ENCODE data around the gene SPRY1.

Gene SPRY1

GRCh38 chr4:123402121-123402465 lies 5.5 kb downstream of the SPRY1 start:
- H3K27me3 ChIP-seq (ENCODE audit: control insufficient read depth, insufficient read depth, low read length), result no peaks in the 10 kb centered on the region
- no peak overlapping the region for H3K9ac ChIP-seq (ENCODE audit: low read length)
- peaks cover 19% of the 10 kb centered on the region for H3K4me1 ChIP-seq (ENCODE audit: control insufficient read depth, low read depth, low read length)
- peaks cover 46% of the 10 kb centered on the region for H3K36me3 ChIP-seq (ENCODE audit: control insufficient read depth, low read depth, low read length)
- no peaks in the 10 kb centered on the region for H3K9me3 ChIP-seq (ENCODE audit: control insufficient read depth, low read depth, low read length)
- no peak overlapping the region for H3K27ac ChIP-seq (ENCODE audit: low read length)
- H3K4me3 ChIP-seq (ENCODE audit: low read length), result no peak overlapping the region

- Histone ChIP-seq H3K9ac (ENCODE audit: low read length) (no peak overlapping the region), H3K4me3 (ENCODE audit: low read length) (peak overlapping the region; percentile 9), H3K36me3 (ENCODE audit: control insufficient read depth, low read depth, low read length) (peaks cover 46% of the 10 kb centered on the region), H3K9me3 (ENCODE audit: control insufficient read depth, low read depth, low read length) (no peaks in the 10 kb centered on the region), H3K27ac (ENCODE audit: low read length) (no peak overlapping the region), H3K27me3 (ENCODE audit: control insufficient read depth, insufficient read depth, low read length) (no peaks in the 10 kb centered on the region), H3K4me1 (ENCODE audit: control insufficient read depth, low read depth, low read length) (peaks cover 19% of the 10 kb centered on the region)
Observed at GRCh38 chr4:123403080-123403604, 6.5 kb downstream of the SPRY1 start.

- Histone ChIP-seq H3K36me3 (ENCODE audit: control insufficient read depth, low read depth, low read length) (peaks cover 46% of the 10 kb centered on the region), H3K4me3 (ENCODE audit: low read length) (no peak overlapping the region), H3K27me3 (ENCODE audit: control insufficient read depth, insufficient read depth, low read length) (no peaks in the 10 kb centered on the region), H3K9me3 (ENCODE audit: control insufficient read depth, low read depth, low read length) (no peaks in the 10 kb centered on the region), H3K9ac (ENCODE audit: low read length) (no peak overlapping the region), H3K27ac (ENCODE audit: low read length) (no peak overlapping the region), H3K4me1 (ENCODE audit: control insufficient read depth, low read depth, low read length) (peaks cover 22% of the 10 kb centered on the region)
Observed at GRCh38 chr4:123404533-123404932, 7.9 kb downstream of the SPRY1 start.

GRCh38 chr4:123405267-123405865 lies 8.8 kb downstream of the SPRY1 start:
- Histone ChIP-seq H3K27ac (ENCODE audit: low read length) (no peak overlapping the region), H3K27me3 (ENCODE audit: control insufficient read depth, insufficient read depth, low read length) (no peaks in the 10 kb centered on the region), H3K9me3 (ENCODE audit: control insufficient read depth, low read depth, low read length) (no peaks in the 10 kb centered on the region), H3K36me3 (ENCODE audit: control insufficient read depth, low read depth, low read length) (peaks cover 42% of the 10 kb centered on the region), H3K4me1 (ENCODE audit: control insufficient read depth, low read depth, low read length) (peaks cover 19% of the 10 kb centered on the region), H3K9ac (ENCODE audit: low read length) (no peak overlapping the region), H3K4me3 (ENCODE audit: low read length) (no peak overlapping the region)

GRCh38 chr4:123406872-123407271 lies 10.3 kb downstream of the SPRY1 start:
- Histone ChIP-seq H3K4me3 (ENCODE audit: low read length) (no peak overlapping the region), H3K27me3 (ENCODE audit: control insufficient read depth, insufficient read depth, low read length) (no peaks in the 10 kb centered on the region), H3K36me3 (ENCODE audit: control insufficient read depth, low read depth, low read length) (peaks cover 34% of the 10 kb centered on the region), H3K9me3 (ENCODE audit: control insufficient read depth, low read depth, low read length) (no peaks in the 10 kb centered on the region), H3K9ac (ENCODE audit: low read length) (no peak overlapping the region), H3K27ac (ENCODE audit: low read length) (no peak overlapping the region), H3K4me1 (ENCODE audit: control insufficient read depth, low read depth, low read length) (peaks cover 11% of the 10 kb centered on the region)

- no peaks in the 10 kb centered on the region for H3K27me3 ChIP-seq (ENCODE audit: control insufficient read depth, insufficient read depth, low read length)
- H3K36me3 ChIP-seq (ENCODE audit: control insufficient read depth, low read depth, low read length), result peaks cover 17% of the 10 kb centered on the region
- H3K4me3 ChIP-seq (ENCODE audit: low read length), result no peak overlapping the region
- H3K9ac ChIP-seq (ENCODE audit: low read length), result no peak overlapping the region
- H3K4me1 ChIP-seq (ENCODE audit: control insufficient read depth, low read depth, low read length), result peaks cover 13% of the 10 kb centered on the region
- no peak overlapping the region for H3K27ac ChIP-seq (ENCODE audit: low read length)
- H3K9me3 ChIP-seq (ENCODE audit: control insufficient read depth, low read depth, low read length), result no peaks in the 10 kb centered on the region
Observed at GRCh38 chr4:123408471-123409084, 12.0 kb downstream of the SPRY1 start.

- peaks cover 13% of the 10 kb centered on the region for H3K4me1 ChIP-seq (ENCODE audit: control insufficient read depth, low read depth, low read length)
- no peak overlapping the region for H3K9ac ChIP-seq (ENCODE audit: low read length)
- H3K9me3 ChIP-seq (ENCODE audit: control insufficient read depth, low read depth, low read length), result no peaks in the 10 kb centered on the region
- H3K4me3 ChIP-seq (ENCODE audit: low read length), result no peak overlapping the region
- H3K36me3 ChIP-seq (ENCODE audit: control insufficient read depth, low read depth, low read length), result peaks cover 11% of the 10 kb centered on the region
- H3K27ac ChIP-seq (ENCODE audit: low read length), result no peak overlapping the region
- H3K27me3 ChIP-seq (ENCODE audit: control insufficient read depth, insufficient read depth, low read length), result no peaks in the 10 kb centered on the region
Observed at GRCh38 chr4:123409334-123409733, 12.7 kb downstream of the SPRY1 start.

- H3K27ac ChIP-seq (ENCODE audit: low read length), result no peak overlapping the region
- no peak overlapping the region for H3K9ac ChIP-seq (ENCODE audit: low read length)
- no peaks in the 10 kb centered on the region for H3K36me3 ChIP-seq (ENCODE audit: control insufficient read depth, low read depth, low read length)
- H3K9me3 ChIP-seq (ENCODE audit: control insufficient read depth, low read depth, low read length), result no peaks in the 10 kb centered on the region
- peaks cover 16% of the 10 kb centered on the region for H3K4me1 ChIP-seq (ENCODE audit: control insufficient read depth, low read depth, low read length)
- H3K4me3 ChIP-seq (ENCODE audit: low read length), result no peak overlapping the region
- H3K27me3 ChIP-seq (ENCODE audit: control insufficient read depth, insufficient read depth, low read length), result no peaks in the 10 kb centered on the region
Observed at GRCh38 chr4:123411514-123411913, 14.9 kb downstream of the SPRY1 start.

GRCh38 chr4:123412091-123412505 lies 15.5 kb downstream of the SPRY1 start:
- H3K4me3 ChIP-seq (ENCODE audit: low read length), result no peak overlapping the region
- no peak overlapping the region for H3K9ac ChIP-seq (ENCODE audit: low read length)
- H3K9me3 ChIP-seq (ENCODE audit: control insufficient read depth, low read depth, low read length), result no peaks in the 10 kb centered on the region
- H3K36me3 ChIP-seq (ENCODE audit: control insufficient read depth, low read depth, low read length), result no peaks in the 10 kb centered on the region
- H3K27me3 ChIP-seq (ENCODE audit: control insufficient read depth, insufficient read depth, low read length), result no peaks in the 10 kb centered on the region
- H3K4me1 ChIP-seq (ENCODE audit: control insufficient read depth, low read depth, low read length), result peaks cover 22% of the 10 kb centered on the region
- no peak overlapping the region for H3K27ac ChIP-seq (ENCODE audit: low read length)

- no peaks in the 10 kb centered on the region for H3K36me3 ChIP-seq (ENCODE audit: control insufficient read depth, low read depth, low read length)
- no peaks in the 10 kb centered on the region for H3K27me3 ChIP-seq (ENCODE audit: control insufficient read depth, insufficient read depth, low read length)
- H3K9ac ChIP-seq (ENCODE audit: low read length), result no peak overlapping the region
- H3K9me3 ChIP-seq (ENCODE audit: control insufficient read depth, low read depth, low read length), result no peaks in the 10 kb centered on the region
- H3K4me3 ChIP-seq (ENCODE audit: low read length), result no peak overlapping the region
- H3K4me1 ChIP-seq (ENCODE audit: control insufficient read depth, low read depth, low read length), result peaks cover 30% of the 10 kb centered on the region
- H3K27ac ChIP-seq (ENCODE audit: low read length), result no peak overlapping the region
Observed at GRCh38 chr4:123412700-123413512, 16.3 kb downstream of the SPRY1 start.

- H3K4me1 ChIP-seq (ENCODE audit: control insufficient read depth, low read depth, low read length), result peaks cover 38% of the 10 kb centered on the region
- H3K9ac ChIP-seq (ENCODE audit: low read length), result no peak overlapping the region
Observed at GRCh38 chr4:123415576-123415975, 19.0 kb downstream of the SPRY1 start.

More at GRCh38 chr4:123415576-123415975, 19.0 kb downstream of the SPRY1 start:
- H3K36me3 ChIP-seq (ENCODE audit: control insufficient read depth, low read depth, low read length), result no peaks in the 10 kb centered on the region
- no peaks in the 10 kb centered on the region for H3K27me3 ChIP-seq (ENCODE audit: control insufficient read depth, insufficient read depth, low read length)
- no peak overlapping the region for H3K4me3 ChIP-seq (ENCODE audit: low read length)
- no peaks in the 10 kb centered on the region for H3K9me3 ChIP-seq (ENCODE audit: control insufficient read depth, low read depth, low read length)
- H3K27ac ChIP-seq (ENCODE audit: low read length), result no peak overlapping the region

Measured in iPS-18a (cell line).